ENCODE data around the gene ECSIT.

- no peak for TF ChIP-seq POLR2A (IDR thresholded peaks at IDR 0.05; ENCODE audit: low read length)
- no peak for TF ChIP-seq GATA1 (IDR thresholded peaks at IDR 0.05; ENCODE audit: low read depth, low read length)
Measured at GRCh38 chr19:11489378-11489777, 39.6 kb downstream of the ECSIT start.

Data from erythroblast (primary cell).